ENCODE results near the gene FCAMR. TPM values are rescaled to one million over a fixed set of nuclear protein-coding genes. Genes with fewer than 3 reads are reported as not detected.

The FCAMR gene
- total RNA-seq, 1 experiment from 2014 or later, result not detected

DNA sequence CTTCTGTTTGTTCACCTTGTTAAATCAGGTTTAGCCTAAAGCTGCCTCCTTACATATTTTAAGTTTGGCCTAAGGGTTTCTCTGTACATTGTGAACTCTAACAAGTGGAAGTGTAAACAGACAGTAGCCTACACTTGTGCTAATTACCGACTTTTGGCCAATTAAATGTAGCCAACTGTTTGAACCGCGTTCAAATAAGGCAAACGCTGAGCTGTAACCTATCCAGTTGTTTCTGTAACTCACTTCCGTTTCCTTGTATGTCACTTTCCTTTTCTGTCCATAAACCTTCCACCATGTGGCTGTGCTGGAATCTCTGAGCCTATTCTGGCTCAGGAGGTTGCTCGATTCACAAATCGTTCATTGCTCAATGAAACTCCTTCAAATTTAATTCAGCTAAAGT lies 8.0 kb upstream of the FCAMR start (continued):
- TF ChIP-seq, protein P1, sequence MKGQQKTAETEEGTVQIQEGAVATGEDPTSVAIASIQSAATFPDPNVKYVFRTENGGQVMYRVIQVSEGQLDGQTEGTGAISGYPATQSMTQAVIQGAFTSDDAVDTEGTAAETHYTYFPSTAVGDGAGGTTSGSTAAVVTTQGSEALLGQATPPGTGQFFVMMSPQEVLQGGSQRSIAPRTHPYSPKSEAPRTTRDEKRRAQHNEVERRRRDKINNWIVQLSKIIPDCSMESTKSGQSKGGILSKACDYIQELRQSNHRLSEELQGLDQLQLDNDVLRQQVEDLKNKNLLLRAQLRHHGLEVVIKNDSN (CRISPR knock-in tag; IDR thresholded peaks at IDR 0.05), result no peak
- TF ChIP-seq NR2C2 (CRISPR knock-in tag; IDR thresholded peaks at IDR 0.05), result no peak
- TF ChIP-seq, protein P2, sequence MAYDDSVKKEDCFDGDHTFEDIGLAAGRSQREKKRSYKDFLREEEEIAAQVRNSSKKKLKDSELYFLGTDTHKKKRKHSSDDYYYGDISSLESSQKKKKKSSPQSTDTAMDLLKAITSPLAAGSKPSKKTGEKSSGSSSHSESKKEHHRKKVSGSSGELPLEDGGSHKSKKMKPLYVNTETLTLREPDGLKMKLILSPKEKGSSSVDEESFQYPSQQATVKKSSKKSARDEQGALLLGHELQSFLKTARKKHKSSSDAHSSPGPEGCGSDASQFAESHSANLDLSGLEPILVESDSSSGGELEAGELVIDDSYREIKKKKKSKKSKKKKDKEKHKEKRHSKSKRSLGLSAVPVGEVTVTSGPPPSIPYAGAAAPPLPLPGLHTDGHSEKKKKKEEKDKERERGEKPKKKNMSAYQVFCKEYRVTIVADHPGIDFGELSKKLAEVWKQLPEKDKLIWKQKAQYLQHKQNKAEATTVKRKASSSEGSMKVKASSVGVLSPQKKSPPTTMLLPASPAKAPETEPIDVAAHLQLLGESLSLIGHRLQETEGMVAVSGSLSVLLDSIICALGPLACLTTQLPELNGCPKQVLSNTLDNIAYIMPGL (CRISPR knock-in tag; IDR thresholded peaks at IDR 0.05), result no peak

DNA sequence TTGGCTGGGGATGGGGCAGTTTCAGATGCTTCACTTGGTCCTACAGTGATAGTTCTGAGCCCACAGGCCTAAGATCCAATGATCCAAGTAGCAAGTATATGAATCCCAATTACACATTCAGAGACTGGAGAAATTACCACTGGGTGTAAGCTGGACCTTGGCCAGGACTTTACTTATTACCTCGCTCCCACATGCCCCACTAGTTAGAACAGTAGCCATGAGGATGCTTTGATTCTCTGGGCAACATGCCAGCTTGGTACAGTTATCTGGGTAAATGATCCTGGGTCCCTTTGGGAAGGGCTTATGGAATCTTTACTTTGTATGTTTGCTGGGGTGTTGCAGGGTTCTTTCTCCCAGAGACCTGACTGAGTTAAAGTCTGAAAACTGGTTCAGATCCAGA lies 5.0 kb upstream of the FCAMR start:
- Mint-ChIP-seq H3K4me3 (no peak overlapping the region), H3K4me1 (peaks cover 4% of the 10 kb centered on the region; the same call in 1 of the 2 replicates), H3K36me3 (no peaks in the 10 kb centered on the region), H3K27me3 (ENCODE audit: low read depth) (0 out of 2 replicates have a peak, but pooled peaks cover 2% of the 10 kb centered on the region), H3K9me3 (no peaks in the 10 kb centered on the region), H3K27ac (no peak overlapping the region)
- no peak for DNase-seq (ENCODE audit: low spot score)
- TF ChIP-seq RORB (CRISPR knock-in tag; IDR thresholded peaks at IDR 0.05) (no peak), CREB1 (CRISPR knock-in tag; IDR thresholded peaks at IDR 0.05) (no peak), SP1 (CRISPR knock-in tag; conservative IDR thresholded peaks at IDR 0.05) (no peak), ZNF219 (CRISPR knock-in tag; IDR thresholded peaks at IDR 0.05; ENCODE audit: borderline replicate concordance) (no peak), ZNF317 (CRISPR knock-in tag; IDR thresholded peaks at IDR 0.05; ENCODE audit: borderline replicate concordance, low read depth) (no peak), ETV6 (CRISPR knock-in tag; IDR thresholded peaks at IDR 0.05) (no peak), PRRX2 (CRISPR knock-in tag; IDR thresholded peaks at IDR 0.05) (no peak), ELF4 (CRISPR knock-in tag; IDR thresholded peaks at IDR 0.05; ENCODE audit: low read depth) (no peak), IRF2 (CRISPR knock-in tag; IDR thresholded peaks at IDR 0.05; ENCODE audit: borderline replicate concordance, low read depth) (no peak), GRHL2 (CRISPR knock-in tag; IDR thresholded peaks at IDR 0.05; ENCODE audit: insufficient replicate concordance, severe bottlenecking) (no peak), ZNF232 (CRISPR knock-in tag; IDR thresholded peaks at IDR 0.05) (no peak), NR2C2 (CRISPR knock-in tag; IDR thresholded peaks at IDR 0.05) (no peak), JAZF1 (CRISPR knock-in tag; IDR thresholded peaks at IDR 0.05) (no peak), TEAD1 (CRISPR knock-in tag; IDR thresholded peaks at IDR 0.05) (no peak), HMGA2 (CRISPR knock-in tag; IDR thresholded peaks at IDR 0.05) (no peak)
- TF ChIP-seq, protein P3, sequence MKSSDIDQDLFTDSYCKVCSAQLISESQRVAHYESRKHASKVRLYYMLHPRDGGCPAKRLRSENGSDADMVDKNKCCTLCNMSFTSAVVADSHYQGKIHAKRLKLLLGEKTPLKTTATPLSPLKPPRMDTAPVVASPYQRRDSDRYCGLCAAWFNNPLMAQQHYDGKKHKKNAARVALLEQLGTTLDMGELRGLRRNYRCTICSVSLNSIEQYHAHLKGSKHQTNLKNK (CRISPR knock-in tag; IDR thresholded peaks at IDR 0.05), result no peak
- TF ChIP-seq, protein P4, sequence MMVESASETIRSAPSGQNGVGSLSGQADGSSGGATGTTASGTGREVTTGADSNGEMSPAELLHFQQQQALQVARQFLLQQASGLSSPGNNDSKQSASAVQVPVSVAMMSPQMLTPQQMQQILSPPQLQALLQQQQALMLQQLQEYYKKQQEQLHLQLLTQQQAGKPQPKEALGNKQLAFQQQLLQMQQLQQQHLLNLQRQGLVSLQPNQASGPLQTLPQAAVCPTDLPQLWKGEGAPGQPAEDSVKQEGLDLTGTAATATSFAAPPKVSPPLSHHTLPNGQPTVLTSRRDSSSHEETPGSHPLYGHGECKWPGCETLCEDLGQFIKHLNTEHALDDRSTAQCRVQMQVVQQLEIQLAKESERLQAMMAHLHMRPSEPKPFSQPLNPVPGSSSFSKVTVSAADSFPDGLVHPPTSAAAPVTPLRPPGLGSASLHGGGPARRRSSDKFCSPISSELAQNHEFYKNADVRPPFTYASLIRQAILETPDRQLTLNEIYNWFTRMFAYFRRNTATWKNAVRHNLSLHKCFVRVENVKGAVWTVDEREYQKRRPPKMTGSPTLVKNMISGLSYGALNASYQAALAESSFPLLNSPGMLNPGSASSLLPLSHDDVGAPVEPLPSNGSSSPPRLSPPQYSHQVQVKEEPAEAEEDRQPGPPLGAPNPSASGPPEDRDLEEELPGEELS (CRISPR knock-in tag; IDR thresholded peaks at IDR 0.05), result no peak
- TF ChIP-seq, protein P1 (CRISPR knock-in tag; IDR thresholded peaks at IDR 0.05), result no peak
- TF ChIP-seq, protein P5, sequence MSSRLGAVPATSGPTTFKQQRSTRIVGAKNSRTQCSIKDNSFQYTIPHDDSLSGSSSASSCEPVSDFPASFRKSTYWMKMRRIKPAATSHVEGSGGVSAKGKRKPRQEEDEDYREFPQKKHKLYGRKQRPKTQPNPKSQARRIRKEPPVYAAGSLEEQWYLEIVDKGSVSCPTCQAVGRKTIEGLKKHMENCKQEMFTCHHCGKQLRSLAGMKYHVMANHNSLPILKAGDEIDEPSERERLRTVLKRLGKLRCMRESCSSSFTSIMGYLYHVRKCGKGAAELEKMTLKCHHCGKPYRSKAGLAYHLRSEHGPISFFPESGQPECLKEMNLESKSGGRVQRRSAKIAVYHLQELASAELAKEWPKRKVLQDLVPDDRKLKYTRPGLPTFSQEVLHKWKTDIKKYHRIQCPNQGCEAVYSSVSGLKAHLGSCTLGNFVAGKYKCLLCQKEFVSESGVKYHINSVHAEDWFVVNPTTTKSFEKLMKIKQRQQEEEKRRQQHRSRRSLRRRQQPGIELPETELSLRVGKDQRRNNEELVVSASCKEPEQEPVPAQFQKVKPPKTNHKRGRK (CRISPR knock-in tag; IDR thresholded peaks at IDR 0.05; ENCODE audit: borderline replicate concordance), result no peak
- TF ChIP-seq, protein P6, sequence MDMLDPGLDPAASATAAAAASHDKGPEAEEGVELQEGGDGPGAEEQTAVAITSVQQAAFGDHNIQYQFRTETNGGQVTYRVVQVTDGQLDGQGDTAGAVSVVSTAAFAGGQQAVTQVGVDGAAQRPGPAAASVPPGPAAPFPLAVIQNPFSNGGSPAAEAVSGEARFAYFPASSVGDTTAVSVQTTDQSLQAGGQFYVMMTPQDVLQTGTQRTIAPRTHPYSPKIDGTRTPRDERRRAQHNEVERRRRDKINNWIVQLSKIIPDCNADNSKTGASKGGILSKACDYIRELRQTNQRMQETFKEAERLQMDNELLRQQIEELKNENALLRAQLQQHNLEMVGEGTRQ (CRISPR knock-in tag; IDR thresholded peaks at IDR 0.05), result no peak
- no peak for ATAC-seq
- CTCF ChIA-PET, result no interaction called here
- POLR2A ChIA-PET, result no interaction called here

Measured in WTC11 (cell line).